DOHH2 (cell line): ENCODE measurements around the gene SULT1B1.

Experiments
- CTCF ChIP-seq: fragments of 200-600 bp; sonication (generic); IDR thresholded peaks from one replicate; pipeline ENCODE4 v1.5.1; 2014; ENCODE audit warnings: antibody characterized with exemption, mild to moderate bottlenecking, low read depth, low read length; ENCODE audit not compliant: poor library complexity, severe bottlenecking
- EZH2phosphoT487 ChIP-seq: fragments of 200-600 bp; sonication (generic); IDR thresholded peaks from 2 replicates; pipeline ENCODE4 v1.6.1; 2017; ENCODE audit warnings: borderline replicate concordance, mild to moderate bottlenecking, antibody characterized with exemption, low read length, moderate library complexity, mixed read lengths

GRCh38 chr4:69738872-69739271 is 21.5 kb downstream of the SULT1B1 start:
- TF ChIP-seq CTCF (no peak), EZH2phosphoT487 (no peak)
